NCI-H2029 (cell line): ENCODE measurements around the gene SMCHD1.
A peak's percentile ranks its signal among the peaks of the same experiment; 100 is the strongest.
"Not testable (repeated sequence)": the region's sequence is repeated elsewhere in the genome, so short reads cannot be mapped to it uniquely, and the experiment has no call there.

Experiments used
- DNase-seq: peaks from one replicate; lab custom pipeline; 2025; lab: John Stamatoyannopoulos, UW

The SMCHD1 gene

GRCh38 chr18:2716394-2717326 lies 61.1 kb downstream of the SMCHD1 start:
- DNase-seq = no peak

GRCh38 chr18:2717407-2717806 lies 61.9 kb downstream of the SMCHD1 start:
- DNase-seq = no peak

GRCh38 chr18:2719040-2719439 lies 63.5 kb downstream of the SMCHD1 start:
- no peak for DNase-seq

DNA sequence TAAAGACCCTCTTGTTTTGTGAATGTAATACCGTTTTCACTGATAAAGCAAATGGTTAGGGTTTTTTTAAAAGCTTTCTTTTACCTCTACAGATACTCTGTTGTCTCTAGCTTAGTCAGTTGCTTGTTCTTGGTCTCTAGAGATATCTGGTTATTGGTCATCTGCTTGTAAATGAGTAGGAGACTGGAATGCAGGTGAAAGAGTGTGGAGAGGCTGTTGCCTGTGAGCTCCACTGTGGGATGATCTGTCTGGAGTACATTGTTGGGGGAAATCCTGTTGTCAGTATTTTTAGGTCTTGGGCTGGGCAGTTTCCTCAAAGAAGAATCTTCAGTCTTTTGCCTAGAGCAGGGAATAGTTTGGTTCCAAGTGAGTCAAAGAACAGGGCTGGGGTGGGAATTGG lies 67.7 kb downstream of the SMCHD1 start:
- no peak for DNase-seq

DNA sequence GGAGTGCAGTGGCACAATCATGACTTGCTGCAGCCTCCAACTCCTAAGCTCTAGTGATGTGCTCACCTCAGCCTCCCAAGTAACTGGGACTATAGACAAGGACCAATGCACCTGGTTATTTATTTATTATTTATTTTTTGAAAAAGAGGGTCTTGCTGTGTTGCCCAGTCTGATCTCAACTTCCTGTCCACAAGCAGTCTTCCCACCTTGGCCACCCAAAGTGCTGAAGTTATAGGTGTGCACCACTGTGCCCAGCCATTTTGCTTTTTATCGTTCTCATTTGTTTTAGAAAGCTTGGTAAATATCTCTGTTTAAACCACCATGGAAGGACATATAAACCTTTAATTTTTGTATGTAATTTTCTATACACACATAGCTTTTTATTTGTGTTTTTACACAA lies 74.2 kb downstream of the SMCHD1 start:
- DNase-seq = no peak

- DNase-seq = no peak
Observed at GRCh38 chr18:2736823-2737222, 81.3 kb downstream of the SMCHD1 start.

- DNase-seq = not testable (repeated sequence)
Observed at GRCh38 chr18:2740082-2740481, 84.6 kb downstream of the SMCHD1 start.

GRCh38 chr18:2746274-2746673 lies 90.7 kb downstream of the SMCHD1 start:
- DNase-seq = no peak

- DNase-seq = no peak
Observed at GRCh38 chr18:2758309-2758708, 102.8 kb downstream of the SMCHD1 start.

DNA sequence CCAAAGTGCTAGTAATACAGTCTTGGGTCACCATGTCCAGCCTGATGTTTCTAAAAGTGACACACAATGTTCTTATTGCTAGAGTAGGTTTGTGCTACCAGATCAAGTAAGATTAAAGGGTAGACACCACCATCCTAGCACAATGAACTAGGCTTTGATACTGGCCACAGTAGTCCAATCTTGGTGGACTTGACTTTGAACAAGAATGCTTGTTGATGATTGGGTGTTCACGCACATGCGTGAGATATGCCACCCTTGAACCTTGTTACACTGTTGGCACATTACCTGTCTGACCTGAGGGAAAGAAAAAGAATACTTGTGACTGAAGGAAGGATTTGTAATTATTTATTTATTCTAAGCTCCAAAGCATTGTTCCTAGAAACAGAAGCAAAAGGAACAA lies 119.1 kb downstream of the SMCHD1 start:
- DNase-seq = no peak

- no peak for DNase-seq
Observed at GRCh38 chr18:2776601-2777000, 121.1 kb downstream of the SMCHD1 start.

GRCh38 chr18:2777241-2777640 lies 121.7 kb downstream of the SMCHD1 start:
- no peak for DNase-seq

DNA sequence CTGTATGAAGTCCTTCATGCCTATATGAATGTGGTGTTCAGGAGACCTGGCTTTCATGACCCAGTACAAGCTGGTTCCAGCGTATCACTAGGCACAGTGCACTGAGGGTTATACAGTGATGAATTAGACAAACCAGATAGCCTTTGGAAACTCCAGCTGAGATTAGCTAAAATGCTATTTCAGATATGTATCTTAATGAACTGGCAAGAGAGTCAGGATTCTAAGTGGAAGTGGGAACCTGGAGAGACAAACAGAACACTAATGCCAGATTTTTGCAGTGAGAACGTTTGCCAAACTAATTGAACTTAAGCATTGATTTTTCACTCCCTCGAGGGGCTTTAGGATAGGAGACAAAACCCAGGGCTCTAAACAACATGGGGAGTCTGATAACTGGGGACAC lies 125.2 kb downstream of the SMCHD1 start:
- DNase-seq = no peak

GRCh38 chr18:2787225-2787624 lies 131.7 kb downstream of the SMCHD1 start:
- DNase-seq = no peak

- DNase-seq = no peak
Observed at GRCh38 chr18:2792395-2792794, 136.9 kb downstream of the SMCHD1 start.

- peak; percentile 38 for DNase-seq
Observed at GRCh38 chr18:2794159-2794558, 138.6 kb downstream of the SMCHD1 start.

GRCh38 chr18:2797951-2798350 lies 142.4 kb downstream of the SMCHD1 start:
- DNase-seq = no peak

GRCh38 chr18:2799369-2799768 lies 143.8 kb downstream of the SMCHD1 start:
- DNase-seq = no peak

DNA sequence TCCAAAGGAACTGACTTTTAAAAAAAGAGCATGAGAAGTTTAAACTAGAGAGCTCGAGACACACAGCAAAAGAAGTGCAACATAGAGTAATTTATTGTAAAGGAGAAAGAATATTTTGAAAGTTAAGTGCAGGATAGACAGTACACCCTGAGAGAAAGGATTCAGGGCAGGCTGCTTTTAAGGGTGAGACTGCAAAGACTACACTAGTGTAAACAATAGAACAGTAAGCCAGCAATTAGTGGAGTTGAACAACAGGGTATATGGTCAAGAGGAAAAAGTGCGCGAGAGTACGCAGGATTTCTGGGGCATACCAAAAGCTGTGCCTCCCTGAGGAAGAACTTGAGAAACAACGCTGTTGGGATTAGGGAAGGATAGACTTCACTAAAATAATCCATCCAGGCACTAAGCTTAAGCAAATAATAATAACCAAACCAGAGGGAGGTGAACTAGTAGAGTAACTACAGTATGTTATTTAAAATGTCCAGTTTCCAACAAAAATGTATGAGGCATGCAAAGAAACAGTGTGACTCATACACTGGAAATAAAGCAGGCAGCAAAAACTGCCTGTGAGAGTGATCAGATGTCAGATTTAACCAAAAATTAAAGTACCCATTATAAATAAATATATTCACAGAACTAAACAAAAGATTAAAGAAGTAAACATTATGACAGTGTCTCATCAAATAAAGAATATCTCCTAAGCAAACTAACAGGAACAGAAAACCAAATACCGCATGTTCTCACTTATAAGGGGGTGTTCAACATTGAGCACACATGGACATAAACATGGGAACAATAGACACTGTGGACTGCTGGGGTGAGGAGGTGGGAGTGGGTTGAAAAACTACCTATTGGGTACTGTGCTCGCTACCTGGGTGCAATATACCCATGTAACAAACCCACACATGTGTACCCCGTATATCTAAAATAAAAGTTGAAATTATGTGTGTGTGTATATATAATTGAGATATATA lies 150.7 kb downstream of the SMCHD1 start:
- no peak for DNase-seq

DNA sequence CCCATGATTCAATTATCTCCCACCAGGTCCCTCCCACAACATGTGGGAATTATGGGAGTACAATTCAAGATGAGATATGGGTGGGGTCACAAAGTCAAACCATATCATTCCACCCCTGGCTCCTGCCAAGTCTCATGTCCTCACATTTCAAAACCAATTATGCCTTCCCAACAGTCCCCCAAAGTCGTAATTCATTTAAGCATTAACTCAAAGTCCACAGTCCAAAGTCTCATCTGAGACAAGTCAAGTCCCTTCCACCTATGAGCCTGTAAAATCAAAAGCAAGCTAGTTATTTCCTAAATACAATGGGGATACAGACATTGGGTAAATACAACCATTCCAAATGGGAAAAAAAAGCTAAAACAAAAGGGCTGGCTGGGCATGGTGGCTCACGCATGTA lies 153.1 kb downstream of the SMCHD1 start:
- DNase-seq = not testable (repeated sequence)

GRCh38 chr18:2809666-2810183 lies 154.2 kb downstream of the SMCHD1 start:
- not testable (repeated sequence) for DNase-seq

- no peak for DNase-seq
Observed at GRCh38 chr18:2811416-2811815, 155.9 kb downstream of the SMCHD1 start.
